ENCODE measurements around the gene MAML3. TPM values are rescaled to one million over a fixed set of nuclear protein-coding genes. Genes with fewer than 3 reads are reported as not detected.
"Not testable (repeated sequence)": the region's sequence is repeated elsewhere in the genome, so short reads cannot be mapped to it uniquely, and the experiment has no call there.

Gene MAML3
- total RNA-seq, 1 donor from 2014 or later = 8.0 TPM

- no peak overlapping the region for H3K4me3 Mint-ChIP-seq (ENCODE audit: unreplicated experiment)
- no peaks in the 10 kb centered on the region for H3K9me3 Mint-ChIP-seq (ENCODE audit: unreplicated experiment)
- peaks cover 24% of the 10 kb centered on the region for H3K36me3 Mint-ChIP-seq (ENCODE audit: unreplicated experiment)
- no peaks in the 10 kb centered on the region for H3K27me3 Mint-ChIP-seq (ENCODE audit: unreplicated experiment)
- H3K27ac Mint-ChIP-seq (ENCODE audit: unreplicated experiment) = no peak overlapping the region
- peaks cover 3% of the 10 kb centered on the region for H3K4me1 Mint-ChIP-seq (ENCODE audit: unreplicated experiment)
- no peak for DNase-seq (ENCODE audit: extremely low spot score, unreplicated experiment)
- TF ChIP-seq, protein P1, sequence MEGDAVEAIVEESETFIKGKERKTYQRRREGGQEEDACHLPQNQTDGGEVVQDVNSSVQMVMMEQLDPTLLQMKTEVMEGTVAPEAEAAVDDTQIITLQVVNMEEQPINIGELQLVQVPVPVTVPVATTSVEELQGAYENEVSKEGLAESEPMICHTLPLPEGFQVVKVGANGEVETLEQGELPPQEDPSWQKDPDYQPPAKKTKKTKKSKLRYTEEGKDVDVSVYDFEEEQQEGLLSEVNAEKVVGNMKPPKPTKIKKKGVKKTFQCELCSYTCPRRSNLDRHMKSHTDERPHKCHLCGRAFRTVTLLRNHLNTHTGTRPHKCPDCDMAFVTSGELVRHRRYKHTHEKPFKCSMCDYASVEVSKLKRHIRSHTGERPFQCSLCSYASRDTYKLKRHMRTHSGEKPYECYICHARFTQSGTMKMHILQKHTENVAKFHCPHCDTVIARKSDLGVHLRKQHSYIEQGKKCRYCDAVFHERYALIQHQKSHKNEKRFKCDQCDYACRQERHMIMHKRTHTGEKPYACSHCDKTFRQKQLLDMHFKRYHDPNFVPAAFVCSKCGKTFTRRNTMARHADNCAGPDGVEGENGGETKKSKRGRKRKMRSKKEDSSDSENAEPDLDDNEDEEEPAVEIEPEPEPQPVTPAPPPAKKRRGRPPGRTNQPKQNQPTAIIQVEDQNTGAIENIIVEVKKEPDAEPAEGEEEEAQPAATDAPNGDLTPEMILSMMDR (IDR thresholded peaks at IDR 0.05) = no peak
These were observed 444.3 kb downstream of the MAML3 start for GRCh38 chr4:139709660-139710059.

- H3K4me1 Mint-ChIP-seq (ENCODE audit: unreplicated experiment) = no peaks in the 10 kb centered on the region
- no peak overlapping the region for H3K4me3 Mint-ChIP-seq (ENCODE audit: unreplicated experiment)
- H3K27me3 Mint-ChIP-seq (ENCODE audit: unreplicated experiment) = no peaks in the 10 kb centered on the region
- TF ChIP-seq, protein P1 (IDR thresholded peaks at IDR 0.05) = no peak
- DNase-seq (ENCODE audit: extremely low spot score, unreplicated experiment) = no peak
- peaks cover 29% of the 10 kb centered on the region for H3K36me3 Mint-ChIP-seq (ENCODE audit: unreplicated experiment)
- no peaks in the 10 kb centered on the region for H3K9me3 Mint-ChIP-seq (ENCODE audit: unreplicated experiment)
- H3K27ac Mint-ChIP-seq (ENCODE audit: unreplicated experiment) = no peak overlapping the region
These were observed 449.0 kb downstream of the MAML3 start for GRCh38 chr4:139704915-139705485.

GRCh38 chr4:139700568-139700967 is 453.4 kb downstream of the MAML3 start:
- no peak overlapping the region for H3K4me3 Mint-ChIP-seq (ENCODE audit: unreplicated experiment)
- DNase-seq (ENCODE audit: extremely low spot score, unreplicated experiment) = no peak
- H3K27ac Mint-ChIP-seq (ENCODE audit: unreplicated experiment) = no peak overlapping the region
- no peaks in the 10 kb centered on the region for H3K4me1 Mint-ChIP-seq (ENCODE audit: unreplicated experiment)
- H3K27me3 Mint-ChIP-seq (ENCODE audit: unreplicated experiment) = no peaks in the 10 kb centered on the region
- H3K9me3 Mint-ChIP-seq (ENCODE audit: unreplicated experiment) = peaks cover 12% of the 10 kb centered on the region
- TF ChIP-seq, protein P1 (IDR thresholded peaks at IDR 0.05) = no peak
- H3K36me3 Mint-ChIP-seq (ENCODE audit: unreplicated experiment) = peaks cover 30% of the 10 kb centered on the region

- not testable (repeated sequence) for H3K4me1 Mint-ChIP-seq (ENCODE audit: unreplicated experiment); H3K27me3 Mint-ChIP-seq (ENCODE audit: unreplicated experiment); H3K4me3 Mint-ChIP-seq (ENCODE audit: unreplicated experiment); H3K27ac Mint-ChIP-seq (ENCODE audit: unreplicated experiment); DNase-seq (ENCODE audit: extremely low spot score, unreplicated experiment)
- H3K36me3 Mint-ChIP-seq (ENCODE audit: unreplicated experiment) = peaks cover 21% of the 10 kb centered on the region
- TF ChIP-seq, protein P1 (IDR thresholded peaks at IDR 0.05) = peak; percentile 16
- H3K9me3 Mint-ChIP-seq (ENCODE audit: unreplicated experiment) = peaks cover 12% of the 10 kb centered on the region
These were observed 455.6 kb downstream of the MAML3 start for GRCh38 chr4:139698167-139698925.

- DNase-seq (ENCODE audit: extremely low spot score, unreplicated experiment) = no peak
- Mint-ChIP-seq H3K36me3 (ENCODE audit: unreplicated experiment) (peaks cover 19% of the 10 kb centered on the region), H3K9me3 (ENCODE audit: unreplicated experiment) (peaks cover 12% of the 10 kb centered on the region), H3K27me3 (ENCODE audit: unreplicated experiment) (no peaks in the 10 kb centered on the region), H3K4me1 (ENCODE audit: unreplicated experiment) (no peaks in the 10 kb centered on the region), H3K27ac (ENCODE audit: unreplicated experiment) (no peak overlapping the region), H3K4me3 (ENCODE audit: unreplicated experiment) (no peak overlapping the region)
- TF ChIP-seq, protein P1 (IDR thresholded peaks at IDR 0.05) = no peak
These were observed 457.5 kb downstream of the MAML3 start for GRCh38 chr4:139696491-139696890.
